Measurements from ENCODE around the gene SCARB1. TPM values are rescaled to one million over a fixed set of nuclear protein-coding genes. Genes with fewer than 3 reads are reported as not detected.

SCARB1 gene
- total and polyA plus RNA-seq, 5 donors = 15.7 to 22.9 (median 18.5) TPM

GRCh38 chr12:124745891-124746570 lies 117.6 kb downstream of the SCARB1 start:
- 6% methylated on average over 25 of the region's 25 CpGs for WGBS
- intact Hi-C loops (cut with DNase I) = loop anchor here in 1 of 4 donors (5.0 kb wide), 1 partner anchor 44 kb away; no protein-coding TSS in a partner anchor
- Histone ChIP-seq H3K27ac (ENCODE audit: low read length) (peak overlapping the region; percentile 67), H3K9me3 (ENCODE audit: control insufficient read depth, low read length) (no peaks in the 10 kb centered on the region), H3K27me3 (ENCODE audit: control insufficient read depth, insufficient read depth) (no peaks in the 10 kb centered on the region), H3K4me3 (ENCODE audit: low read length) (no peak overlapping the region), H3K4me1 (ENCODE audit: control insufficient read depth, insufficient read depth, low read length) (peaks cover 7% of the 10 kb centered on the region)
- DNase-seq (peak; percentile 97 to 98 (median 98)), ATAC-seq (peak; percentile 96)

GRCh38 chr12:124745465-124745890 lies 118.2 kb downstream of the SCARB1 start:
- Histone ChIP-seq H3K27ac (ENCODE audit: low read length) (peak overlapping the region; percentile 61), H3K27me3 (ENCODE audit: control insufficient read depth, insufficient read depth) (no peaks in the 10 kb centered on the region), H3K4me1 (ENCODE audit: control insufficient read depth, insufficient read depth, low read length) (peaks cover 7% of the 10 kb centered on the region), H3K4me3 (ENCODE audit: low read length) (no peak overlapping the region), H3K9me3 (ENCODE audit: control insufficient read depth, low read length) (no peaks in the 10 kb centered on the region)
- DNase-seq = no peak
- intact Hi-C loops (cut with DNase I) = loop anchor here in 1 of 4 donors (5.0 kb wide), 1 partner anchor 43 kb away; no protein-coding TSS in a partner anchor
- no peak for ATAC-seq
- WGBS = 31% methylated on average over 5 of the region's 5 CpGs

DNA sequence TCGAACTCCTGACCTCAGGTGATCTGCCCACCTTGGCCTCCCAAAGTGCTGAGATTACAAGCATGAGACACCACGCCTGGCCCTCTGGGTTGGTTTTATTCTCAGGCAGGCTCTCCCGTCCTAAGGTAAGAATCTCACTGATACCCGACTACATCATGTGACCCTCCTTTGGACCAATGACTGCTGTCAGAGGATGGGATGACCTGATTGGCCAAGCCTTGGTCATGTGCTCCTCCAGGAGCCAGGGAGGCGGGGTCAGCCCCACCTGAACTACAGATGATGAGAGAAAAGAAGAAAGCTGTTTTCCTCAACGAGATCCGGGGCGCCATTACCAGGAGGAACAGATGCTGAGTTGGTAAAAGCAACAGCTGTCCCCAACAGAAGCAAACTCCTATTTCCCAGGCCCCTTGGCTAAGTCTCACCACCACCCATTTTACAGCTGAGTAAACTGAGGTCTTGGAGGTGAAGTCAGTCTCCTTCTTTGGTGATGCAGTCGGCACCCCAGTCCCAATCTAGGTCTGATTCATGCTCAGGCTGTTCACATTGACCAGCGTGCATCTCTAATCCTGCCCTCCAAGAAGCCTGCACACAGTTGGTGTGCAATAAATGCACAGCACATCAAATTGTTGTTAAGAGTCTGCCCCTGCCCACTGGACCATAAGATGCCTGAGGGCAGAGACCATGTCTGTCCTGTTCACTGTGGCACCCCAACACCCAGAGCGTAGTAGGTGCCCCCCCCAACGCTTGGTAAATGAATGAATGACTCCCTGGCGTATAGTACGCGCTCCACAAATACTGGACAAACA lies 118.8 kb downstream of the SCARB1 start:
- 96% methylated on average over 15 of the region's 15 CpGs for WGBS
- ATAC-seq (no peak), DNase-seq (no peak)
- Histone ChIP-seq H3K4me1 (ENCODE audit: control insufficient read depth, insufficient read depth, low read length) (peaks cover 7% of the 10 kb centered on the region), H3K27me3 (ENCODE audit: control insufficient read depth, insufficient read depth) (no peaks in the 10 kb centered on the region), H3K9me3 (ENCODE audit: control insufficient read depth, low read length) (no peaks in the 10 kb centered on the region), H3K27ac (ENCODE audit: low read length) (no peak overlapping the region), H3K4me3 (ENCODE audit: low read length) (no peak overlapping the region)
- intact Hi-C loops (cut with DNase I) = loop anchor here in 1 of 4 donors (5.0 kb wide), 1 partner anchor 43 kb away; no protein-coding TSS in a partner anchor

DNA sequence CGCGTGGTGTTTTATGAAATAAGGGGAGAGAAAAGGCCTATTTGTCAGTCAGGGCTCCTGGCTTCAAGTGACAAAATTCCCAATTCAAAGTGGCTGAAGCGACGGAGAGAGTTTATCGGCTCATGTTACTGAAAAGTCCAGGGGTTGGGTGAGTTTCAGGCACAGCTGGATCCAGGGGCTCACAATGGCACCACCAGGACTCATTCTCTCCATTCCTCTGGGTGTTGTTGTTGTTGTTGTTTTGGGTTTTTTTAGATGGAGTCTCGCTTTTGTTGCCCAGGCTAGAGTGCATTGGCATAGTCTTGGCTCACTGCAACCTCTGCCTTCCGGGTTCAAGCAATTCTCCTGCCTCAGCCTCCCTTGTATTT lies 119.4 kb downstream of the SCARB1 start:
- Histone ChIP-seq H3K27ac (ENCODE audit: low read length) (no peak overlapping the region), H3K4me1 (ENCODE audit: control insufficient read depth, insufficient read depth, low read length) (peaks cover 7% of the 10 kb centered on the region), H3K27me3 (ENCODE audit: control insufficient read depth, insufficient read depth) (no peaks in the 10 kb centered on the region), H3K4me3 (ENCODE audit: low read length) (no peak overlapping the region), H3K9me3 (ENCODE audit: control insufficient read depth, low read length) (no peaks in the 10 kb centered on the region)
- intact Hi-C loops (cut with DNase I) = no loop called here
- no peak for ATAC-seq
- 90% methylated on average over 7 of the region's 7 CpGs for WGBS
- no peak for DNase-seq

GRCh38 chr12:124743479-124744272 lies 120.0 kb downstream of the SCARB1 start:
- 84% methylated on average over 18 of the region's 18 CpGs for WGBS
- peak in 1 of 3 donors; percentile 51 for DNase-seq
- Histone ChIP-seq H3K4me1 (ENCODE audit: control insufficient read depth, insufficient read depth, low read length) (peaks cover 7% of the 10 kb centered on the region), H3K4me3 (ENCODE audit: low read length) (no peak overlapping the region), H3K27ac (ENCODE audit: low read length) (no peak overlapping the region), H3K9me3 (ENCODE audit: control insufficient read depth, low read length) (no peaks in the 10 kb centered on the region), H3K27me3 (ENCODE audit: control insufficient read depth, insufficient read depth) (no peaks in the 10 kb centered on the region)
- no peak for ATAC-seq
- intact Hi-C loops (cut with DNase I) = no loop called here

DNA sequence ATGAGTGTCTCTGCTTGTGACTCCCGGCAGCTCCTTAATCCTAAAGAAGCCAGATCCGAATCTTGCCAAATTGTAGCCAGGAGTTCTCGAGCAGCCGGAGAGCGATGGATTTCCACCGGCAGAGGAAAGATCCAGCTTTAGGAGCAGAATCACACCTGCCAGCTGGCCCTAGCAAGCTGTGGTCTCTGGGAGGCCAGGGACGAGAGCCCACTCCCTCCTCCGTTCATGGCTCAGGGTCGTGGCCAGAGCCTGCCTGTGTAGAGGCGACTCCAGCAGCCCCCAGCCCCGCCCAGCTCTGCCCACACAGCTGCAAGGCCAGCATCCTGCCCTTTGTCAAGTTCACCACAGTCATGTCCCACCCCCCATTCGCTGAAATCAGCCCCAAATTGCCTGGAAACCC lies 121.0 kb downstream of the SCARB1 start:
- no peak overlapping the region for H3K4me3 ChIP-seq (ENCODE audit: low read length)
- ATAC-seq = no peak
- DNase-seq = peak in 1 of 3 donors; percentile 62
- H3K27ac ChIP-seq (ENCODE audit: low read length) = no peak overlapping the region
- WGBS = 54% methylated on average over 12 of the region's 12 CpGs
- no peaks in the 10 kb centered on the region for H3K27me3 ChIP-seq (ENCODE audit: control insufficient read depth, insufficient read depth)
- peaks cover 7% of the 10 kb centered on the region for H3K4me1 ChIP-seq (ENCODE audit: control insufficient read depth, insufficient read depth, low read length)
- H3K9me3 ChIP-seq (ENCODE audit: control insufficient read depth, low read length) = no peaks in the 10 kb centered on the region
- intact Hi-C loops (cut with DNase I) = no loop called here

DNA sequence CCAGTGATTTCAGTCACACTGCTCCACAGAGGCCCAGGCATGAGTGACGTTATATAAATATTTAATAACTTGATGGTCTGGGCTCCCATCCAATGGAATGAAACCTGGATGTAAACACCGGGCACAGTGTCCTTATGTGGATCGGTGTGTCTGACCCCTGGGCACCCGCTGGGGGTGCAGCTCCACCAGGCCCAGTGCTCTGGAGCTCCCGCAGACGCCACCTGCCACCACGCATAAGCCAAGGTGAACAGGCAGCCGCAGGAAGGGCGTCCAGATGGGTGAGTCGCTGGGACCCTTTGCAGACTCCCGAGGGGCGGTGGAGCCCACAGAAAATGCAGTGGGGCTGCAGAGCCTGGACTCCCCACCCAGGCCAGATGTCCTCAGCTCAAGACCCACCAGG lies 121.6 kb downstream of the SCARB1 start:
- no peaks in the 10 kb centered on the region for H3K27me3 ChIP-seq (ENCODE audit: control insufficient read depth, insufficient read depth)
- 82% methylated on average over 12 of the region's 12 CpGs for whole genome bisulfite sequencing
- H3K9me3 ChIP-seq (ENCODE audit: control insufficient read depth, low read length) = no peaks in the 10 kb centered on the region
- DNase-seq (peak in 1 of 3 donors; percentile 56), ATAC-seq (no peak)
- intact Hi-C loops (cut with DNase I) = no loop called here
- H3K27ac ChIP-seq (ENCODE audit: low read length) = no peak overlapping the region
- H3K4me3 ChIP-seq (ENCODE audit: low read length) = no peak overlapping the region
- peaks cover 7% of the 10 kb centered on the region for H3K4me1 ChIP-seq (ENCODE audit: control insufficient read depth, insufficient read depth, low read length)

DNA sequence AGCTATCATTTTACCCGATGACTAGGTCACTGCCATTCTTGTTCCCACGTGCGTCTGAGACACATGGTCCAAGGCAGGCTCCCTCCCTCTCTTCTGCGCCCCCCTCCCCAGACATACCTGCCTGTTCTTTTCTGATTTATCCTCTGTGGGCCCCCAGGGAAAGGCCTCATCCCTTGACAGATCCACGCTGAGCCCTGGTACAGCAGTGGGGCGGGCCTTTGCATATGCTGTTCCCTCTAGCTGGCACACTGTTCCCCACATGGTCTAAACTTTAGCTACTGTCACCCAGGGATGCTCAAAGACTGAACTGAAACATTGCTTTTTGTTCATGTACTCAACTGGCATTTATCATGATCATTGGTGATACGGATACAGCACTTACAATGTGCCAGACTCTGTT lies 122.5 kb downstream of the SCARB1 start:
- H3K4me1 ChIP-seq (ENCODE audit: control insufficient read depth, insufficient read depth, low read length) = peaks cover 1% of the 10 kb centered on the region
- DNase-seq = no peak

DNA sequence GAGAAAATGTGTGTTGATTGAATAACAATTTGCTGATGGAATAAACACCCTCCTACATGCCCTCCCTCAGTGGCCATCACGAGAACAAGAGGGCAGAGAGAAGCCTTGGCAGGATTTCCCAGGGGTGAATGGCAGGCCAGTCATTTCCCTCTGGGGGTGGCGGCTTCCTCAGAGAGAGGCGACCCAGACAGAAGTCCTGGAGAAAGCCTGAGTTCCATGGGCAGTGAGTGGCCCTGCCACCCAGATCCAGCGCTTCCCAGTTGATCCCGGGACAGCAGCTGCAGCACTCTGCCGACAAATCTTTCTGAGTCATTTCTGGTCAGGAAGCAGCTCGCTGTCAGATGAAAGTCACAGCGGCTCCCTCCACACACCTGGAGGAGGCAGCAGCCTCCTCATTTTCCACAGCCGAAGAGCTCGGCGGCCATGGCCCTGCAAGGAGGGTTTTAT lies 123.0 kb downstream of the SCARB1 start:
- DNase-seq (peak in 2 of 3 donors; percentile 62 to 67), ATAC-seq (peak in 1 of 2 donors; percentile 36)
- H3K27ac ChIP-seq (ENCODE audit: low read length) = no peak overlapping the region
- WGBS = 38% methylated on average over 11 of the region's 11 CpGs
- intact Hi-C loops (cut with DNase I) = no loop called here
- H3K9me3 ChIP-seq (ENCODE audit: control insufficient read depth, low read length) = no peaks in the 10 kb centered on the region
- H3K4me1 ChIP-seq (ENCODE audit: control insufficient read depth, insufficient read depth, low read length) = no peaks in the 10 kb centered on the region
- no peaks in the 10 kb centered on the region for H3K27me3 ChIP-seq (ENCODE audit: control insufficient read depth, insufficient read depth)
- no peak overlapping the region for H3K4me3 ChIP-seq (ENCODE audit: low read length)

More for the DNA sequence above, 122.5 kb downstream of the SCARB1 start:
- Histone ChIP-seq H3K9me3 (ENCODE audit: control insufficient read depth, low read length) (no peaks in the 10 kb centered on the region), H3K27me3 (ENCODE audit: control insufficient read depth, insufficient read depth) (no peaks in the 10 kb centered on the region), H3K4me3 (ENCODE audit: low read length) (no peak overlapping the region), H3K27ac (ENCODE audit: low read length) (no peak overlapping the region)
- intact Hi-C loops (cut with DNase I) = no loop called here
- ATAC-seq = no peak
- WGBS = 86% methylated on average over 7 of the region's 7 CpGs

DNA sequence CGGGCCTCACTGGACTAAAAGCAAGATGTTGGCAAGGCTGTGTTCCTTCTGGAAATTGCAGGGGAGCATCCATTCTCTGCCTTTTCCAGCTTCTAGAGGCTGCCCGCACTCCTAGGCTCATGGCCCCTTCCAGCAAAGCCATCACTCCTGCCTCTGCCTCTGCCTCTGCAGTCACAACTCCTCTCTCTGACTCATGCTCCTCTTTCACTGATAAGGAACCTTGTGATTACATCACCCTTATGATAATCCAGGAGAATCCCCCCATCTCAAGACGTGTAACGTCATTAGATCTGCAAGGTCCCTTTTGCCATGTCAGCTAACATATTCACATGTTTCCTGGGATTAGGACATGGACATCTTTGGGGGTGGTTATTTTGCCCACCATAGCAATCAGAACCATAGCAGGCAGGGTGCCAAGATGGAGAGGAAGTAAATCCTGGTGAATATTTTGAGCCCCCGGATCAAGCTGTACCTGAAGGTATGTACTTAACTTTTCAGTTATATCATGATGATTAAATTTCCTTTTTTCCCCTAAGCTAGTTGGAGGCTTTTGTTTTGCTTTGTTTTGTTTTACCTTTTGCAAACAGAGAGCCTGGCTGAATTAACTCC lies 123.6 kb downstream of the SCARB1 start:
- Histone ChIP-seq H3K4me1 (ENCODE audit: control insufficient read depth, insufficient read depth, low read length) (no peaks in the 10 kb centered on the region), H3K27ac (ENCODE audit: low read length) (no peak overlapping the region), H3K9me3 (ENCODE audit: control insufficient read depth, low read length) (no peaks in the 10 kb centered on the region), H3K4me3 (ENCODE audit: low read length) (no peak overlapping the region), H3K27me3 (ENCODE audit: control insufficient read depth, insufficient read depth) (no peaks in the 10 kb centered on the region)
- DNase-seq (no peak), ATAC-seq (no peak)
- intact Hi-C loops (cut with DNase I) = loop anchor here in 1 of 4 donors (10.0 kb wide), 1 partner anchor 165 kb away; no protein-coding TSS in a partner anchor
- WGBS = 86% methylated on average over 5 of the region's 5 CpGs

Measured in right cardiac atrium (tissue), 5 donors.